GM19043 (cell line): ENCODE measurements around the gene HCFC1.

Experiments
- ATAC-seq: cut with Tn5 transposase; IDR thresholded peaks from one replicate; pipeline ENCODE4 v1.9.1; 2021; ENCODE audit warnings: low read depth; ENCODE audit not compliant: unreplicated experiment

Gene HCFC1

DNA sequence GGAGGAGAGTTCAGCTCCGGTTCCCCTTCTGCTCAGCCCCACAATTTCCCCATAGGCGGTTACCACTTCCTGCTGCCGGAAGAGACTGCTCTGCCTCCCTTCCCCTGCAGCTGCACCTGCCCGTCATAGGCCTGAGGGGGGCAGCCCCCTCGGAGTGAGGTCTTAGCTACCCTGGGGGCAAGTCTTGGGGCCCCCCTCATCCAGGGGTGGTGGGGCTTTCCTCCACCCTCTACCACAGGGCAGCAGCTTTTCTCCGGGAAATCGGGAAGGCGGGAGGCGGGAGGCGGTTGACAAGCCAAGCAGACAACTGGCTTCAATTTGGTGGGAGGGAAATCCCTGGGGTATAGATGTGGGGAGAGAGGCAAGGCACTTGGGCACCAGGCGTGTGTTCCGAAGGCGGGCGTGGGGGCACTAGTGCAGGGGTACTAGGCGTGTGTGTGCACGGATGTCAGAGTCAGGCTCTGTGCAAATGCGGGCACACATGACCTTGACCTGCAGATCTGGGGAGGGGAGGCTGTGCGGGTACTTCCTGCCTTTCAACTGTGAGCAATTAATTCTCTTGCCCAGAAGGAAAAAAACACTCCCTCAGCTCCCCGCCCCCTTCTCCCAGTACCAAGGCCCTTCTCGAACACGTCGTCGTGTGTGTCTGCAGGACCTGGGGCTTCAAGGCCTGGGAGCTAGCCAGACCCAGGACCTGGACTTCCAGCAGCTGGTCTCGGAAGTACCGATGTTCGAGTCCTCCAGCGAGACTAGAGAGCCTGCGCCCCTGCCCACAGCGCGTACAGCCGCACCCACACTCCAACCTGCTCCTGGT lies 44.6 kb downstream of the HCFC1 start:
- ATAC-seq, result peak; percentile 32

DNA sequence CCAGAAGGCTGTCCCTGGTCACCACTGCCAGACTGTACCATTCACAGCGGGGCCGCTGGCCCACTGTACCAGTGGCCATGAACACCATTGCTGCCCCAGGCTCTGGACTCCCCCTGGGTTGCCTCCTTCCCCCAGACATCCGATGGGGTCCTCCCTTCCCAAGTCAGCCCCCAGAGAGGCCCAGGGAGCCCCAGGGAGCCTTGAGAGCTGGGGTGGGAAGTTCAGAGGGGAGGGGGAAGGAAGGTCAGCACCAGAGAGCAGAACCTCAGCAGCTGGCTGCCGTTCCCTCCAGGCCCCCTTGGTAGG lies 45.1 kb downstream of the HCFC1 start:
- ATAC-seq, result no peak

DNA sequence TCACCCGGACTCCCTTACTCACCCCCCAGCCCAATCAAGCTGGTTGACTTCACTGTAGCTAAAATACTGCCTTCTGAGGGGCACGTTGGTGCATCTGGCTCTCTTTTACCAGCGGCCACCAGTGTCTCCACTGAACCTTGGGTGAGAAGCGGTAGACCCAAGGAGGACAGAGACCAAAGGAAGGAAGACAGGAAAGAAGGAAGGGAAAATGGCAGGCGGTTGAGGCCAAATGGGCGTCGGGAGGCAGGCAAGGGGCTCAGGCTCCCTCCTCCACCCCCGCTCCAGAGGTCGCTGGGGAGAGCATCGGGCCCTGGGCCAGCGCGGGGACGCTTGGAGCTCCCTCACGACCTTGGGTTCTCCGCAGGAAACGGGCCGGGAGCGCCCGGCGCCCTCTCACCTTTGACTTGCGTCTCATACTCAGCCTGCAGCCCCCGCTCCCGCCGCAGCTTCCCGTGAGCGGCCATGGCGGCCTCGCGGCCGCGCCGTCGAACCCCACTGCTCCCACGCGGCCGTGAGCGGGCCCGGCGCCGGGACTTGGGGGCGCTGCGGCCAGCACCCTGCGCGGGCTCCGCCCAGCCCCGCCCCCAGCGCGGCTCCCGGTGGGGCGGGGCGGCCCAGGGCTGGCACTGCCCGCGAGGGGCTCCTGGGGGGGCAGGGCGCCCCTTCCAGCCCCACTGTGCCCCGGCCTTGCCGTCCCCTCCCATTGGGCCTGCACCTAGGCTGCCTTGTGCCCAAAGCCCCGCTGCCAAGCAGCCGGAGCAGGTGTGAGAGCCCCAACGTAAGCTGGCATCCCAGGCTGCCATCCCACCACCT lies 45.7 kb downstream of the HCFC1 start, which contains the start of gene ARHGAP4:
TSS of gene ARHGAP4 (minus strand) at position 526 of the 813 bp plus-strand sequence. CDS start at position 464, 62 bp downstream.
- no peak for ATAC-seq

DNA sequence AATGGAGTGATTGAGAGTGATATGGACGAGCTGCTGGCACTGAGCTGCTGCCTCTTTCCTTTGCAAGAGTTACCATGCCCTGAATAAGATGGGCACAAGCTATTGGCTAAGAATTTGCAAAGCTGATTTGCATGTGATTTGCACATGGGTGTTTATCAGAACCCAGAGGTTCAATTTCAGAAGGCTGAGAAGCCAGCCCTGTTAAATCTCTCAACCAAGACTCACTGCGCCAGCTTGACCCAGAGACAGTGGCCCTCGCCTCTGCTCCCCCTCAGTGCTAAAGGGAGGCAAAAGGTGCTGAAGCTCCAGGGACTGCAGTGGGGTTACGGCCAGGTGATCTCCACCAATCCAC lies 46.3 kb downstream of the HCFC1 start:
- no peak for ATAC-seq

DNA sequence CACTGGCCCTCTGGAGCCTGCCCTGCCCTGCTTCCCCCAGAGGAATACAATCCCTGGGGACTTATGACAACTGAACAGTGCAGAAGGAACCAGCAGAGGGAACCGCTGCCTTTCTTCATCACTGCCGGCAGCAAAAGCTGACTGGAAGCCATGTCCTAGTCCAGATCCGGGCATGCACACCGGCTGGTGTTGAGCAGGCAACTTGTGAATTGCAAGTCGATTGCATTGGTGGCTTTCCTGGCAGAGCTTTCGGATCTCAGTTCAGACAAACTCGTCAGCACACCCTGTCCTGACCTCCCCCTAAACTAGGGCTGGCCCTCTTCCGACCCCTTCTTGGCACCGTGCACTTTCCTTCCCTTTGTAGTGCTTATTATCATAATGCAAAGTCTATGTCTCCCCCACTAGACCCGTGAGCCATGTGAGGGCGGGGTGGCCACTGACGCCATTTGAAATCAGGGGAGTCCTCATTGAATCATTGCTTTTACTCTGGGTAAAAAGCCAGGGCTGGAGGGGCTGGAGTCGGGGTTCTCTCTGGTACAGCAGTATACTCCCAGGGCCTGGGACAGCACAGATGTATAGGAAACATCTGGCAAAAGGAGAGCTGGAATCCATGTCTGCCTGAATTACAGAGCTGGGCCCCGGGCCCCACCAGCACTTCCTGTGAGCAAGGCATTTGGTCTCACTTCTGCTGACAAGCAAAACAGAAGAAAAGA lies 47.3 kb downstream of the HCFC1 start:
- no peak for ATAC-seq

DNA sequence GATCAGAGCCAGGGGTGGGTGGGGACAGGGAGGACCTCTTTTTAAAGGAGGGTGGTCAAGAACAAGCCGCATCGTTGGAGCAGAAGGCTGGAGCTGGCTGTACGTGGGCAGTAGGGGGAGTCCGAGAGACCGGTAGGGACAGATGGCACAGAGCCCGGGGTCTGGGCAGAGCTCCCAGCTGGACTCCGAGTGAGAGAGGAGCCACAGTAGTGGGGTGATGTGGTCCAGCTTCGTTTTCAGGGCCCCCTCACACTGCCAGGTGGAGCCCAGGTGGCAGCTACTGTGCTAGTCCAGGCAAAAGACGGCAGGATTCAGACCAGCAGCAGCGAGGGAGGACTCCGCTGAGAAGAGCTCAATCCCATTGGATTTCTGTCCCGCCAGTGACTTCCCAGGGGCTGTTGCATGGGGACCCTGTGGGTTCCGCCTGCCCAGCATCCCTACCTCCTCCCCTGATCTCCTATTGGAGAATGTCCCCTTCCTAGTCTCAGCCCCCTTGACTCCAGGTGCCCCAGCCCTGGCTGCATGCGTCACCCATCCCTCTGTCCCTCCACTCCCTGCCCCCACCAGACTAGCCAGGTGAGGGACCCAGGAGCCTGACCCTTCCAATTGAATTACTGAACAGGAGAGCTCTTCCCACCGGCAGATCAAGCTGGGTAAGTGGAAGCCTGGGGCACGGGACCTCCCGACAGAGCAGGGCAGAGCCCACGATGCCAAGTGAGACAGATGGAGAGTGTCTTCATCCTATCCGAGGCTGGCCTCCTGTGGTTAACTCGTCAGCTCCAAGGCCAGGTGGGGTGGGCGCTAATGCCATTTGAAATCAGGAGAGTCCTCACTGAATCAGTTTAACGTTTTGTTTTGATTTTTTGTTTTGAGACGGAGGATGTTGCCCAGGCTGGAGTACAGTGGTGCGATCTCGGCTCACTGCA lies 48.4 kb downstream of the HCFC1 start:
- no peak for ATAC-seq

DNA sequence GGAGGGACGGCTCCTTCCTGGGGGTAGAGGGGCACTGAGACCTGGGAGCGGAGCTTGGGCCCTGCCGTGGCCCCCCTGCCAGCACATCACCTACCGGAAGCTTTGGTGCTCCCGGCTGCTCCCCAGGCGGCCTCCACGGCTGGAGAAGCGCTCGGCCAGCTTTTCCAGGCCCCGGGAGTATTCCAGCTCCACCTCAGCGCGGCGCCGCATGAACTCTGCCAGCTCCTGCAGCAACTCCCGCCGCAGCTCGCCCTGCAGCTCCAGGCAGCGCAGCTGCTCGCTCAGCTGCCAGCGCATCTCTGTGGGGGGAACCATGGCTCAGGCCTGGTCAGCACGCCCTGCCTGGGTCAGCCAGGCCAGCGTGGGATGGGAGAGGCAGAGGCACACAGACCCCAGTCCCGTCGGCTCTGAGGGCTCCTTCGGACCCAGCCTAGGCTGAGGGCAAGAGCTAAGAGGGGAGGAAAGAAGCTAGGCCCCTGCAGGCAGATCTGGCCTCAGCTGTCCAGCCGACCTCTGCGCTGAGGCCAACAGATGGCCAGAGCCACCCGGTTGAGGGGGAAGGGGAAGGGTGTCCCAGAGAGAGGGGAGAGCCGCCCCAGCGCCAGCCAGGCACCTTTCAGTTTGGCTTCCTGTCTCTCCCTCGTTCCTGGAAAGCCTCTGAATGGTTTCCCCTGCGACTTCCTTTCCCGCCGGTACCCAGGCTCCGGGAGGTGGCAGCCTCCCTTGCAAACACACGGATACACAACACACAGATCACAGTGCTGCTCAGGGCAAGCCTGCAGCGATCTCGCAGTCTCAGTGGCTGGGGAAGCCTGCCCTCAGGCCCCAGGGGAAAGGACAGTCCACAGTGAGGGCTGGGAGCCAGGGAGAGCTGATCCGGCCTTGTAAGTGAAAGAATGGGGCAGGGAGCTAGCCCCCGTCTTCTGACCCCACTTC lies 49.8 kb downstream of the HCFC1 start:
- ATAC-seq, result no peak

DNA sequence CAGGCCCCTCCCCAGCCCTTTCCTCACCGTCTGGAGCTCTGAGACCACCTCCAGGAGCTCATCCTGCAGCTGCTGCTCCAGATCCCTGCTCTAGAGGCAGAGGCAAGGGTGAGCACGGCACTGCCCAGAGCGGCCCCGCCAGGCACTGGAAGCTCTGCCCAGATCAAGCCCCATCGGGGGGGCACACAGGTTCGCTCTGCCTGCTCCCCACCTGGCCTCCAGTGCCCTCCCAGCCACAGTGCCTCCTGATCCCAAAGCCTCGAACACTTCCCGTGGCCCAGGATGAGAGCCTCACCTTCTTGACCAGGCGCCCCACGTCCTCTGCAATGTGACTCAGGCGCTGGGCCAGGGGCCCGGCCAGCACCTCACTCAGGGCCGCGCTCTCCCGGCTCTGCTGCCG lies 50.5 kb downstream of the HCFC1 start:
- ATAC-seq, result no peak

DNA sequence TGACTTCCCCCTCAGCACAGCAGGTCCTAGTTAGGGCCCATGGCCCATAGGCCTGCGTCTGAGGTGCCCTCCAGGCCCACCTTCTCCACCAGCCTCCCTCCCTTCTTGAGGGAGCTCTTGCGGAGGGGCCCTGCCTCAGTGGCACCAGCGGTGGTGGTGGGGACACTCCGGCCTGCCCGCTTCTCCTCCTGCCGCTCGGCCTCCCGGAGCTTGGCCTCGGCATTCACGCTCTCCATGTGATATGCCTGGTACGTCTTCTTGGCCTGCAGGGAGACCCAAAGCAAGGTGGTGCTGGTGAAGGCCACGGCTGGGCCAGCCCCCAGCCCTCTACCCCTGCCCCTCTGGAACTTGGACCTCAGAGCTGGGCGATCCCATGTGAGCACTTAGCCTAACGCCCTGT lies 51.1 kb downstream of the HCFC1 start:
- no peak for ATAC-seq

DNA sequence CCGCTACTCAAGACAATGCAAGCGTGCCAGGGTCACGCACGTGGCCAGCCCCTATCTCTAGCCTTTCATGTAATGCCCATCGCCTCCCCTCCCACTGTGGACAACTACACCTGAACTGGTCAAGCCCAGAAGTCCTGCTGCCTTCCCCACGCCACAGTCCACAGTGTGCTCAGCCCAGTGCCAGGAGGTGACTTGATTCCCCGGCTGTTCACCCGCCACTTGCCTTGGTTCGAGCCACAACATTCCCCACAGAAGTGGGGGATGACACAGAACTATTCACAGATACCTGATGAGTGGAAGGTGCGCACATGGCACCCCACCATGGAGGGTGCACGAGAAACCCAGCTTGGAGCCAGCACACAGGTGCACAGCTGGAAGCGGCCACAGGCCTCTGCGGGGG lies 52.3 kb downstream of the HCFC1 start:
- ATAC-seq, result no peak

DNA sequence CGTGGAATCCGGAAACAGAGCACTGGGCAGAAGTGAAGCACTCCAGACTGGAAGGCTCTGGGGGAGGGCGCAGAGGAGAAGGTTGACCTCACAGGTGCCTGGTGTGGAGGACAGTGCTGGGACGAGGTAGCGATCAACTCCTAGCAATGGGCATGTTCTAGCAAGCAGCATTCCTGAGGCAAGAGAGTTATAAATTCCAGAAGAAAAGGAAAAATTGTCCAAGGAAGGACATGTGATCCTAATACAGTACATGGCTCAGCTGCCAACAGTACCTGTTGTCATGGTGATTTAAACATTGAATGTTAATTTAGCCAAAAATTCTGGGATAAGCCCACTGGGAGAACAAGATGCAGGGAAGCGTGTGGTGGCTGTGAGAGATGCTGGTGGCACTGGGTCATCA lies 53.7 kb downstream of the HCFC1 start:
- ATAC-seq, result no peak

DNA sequence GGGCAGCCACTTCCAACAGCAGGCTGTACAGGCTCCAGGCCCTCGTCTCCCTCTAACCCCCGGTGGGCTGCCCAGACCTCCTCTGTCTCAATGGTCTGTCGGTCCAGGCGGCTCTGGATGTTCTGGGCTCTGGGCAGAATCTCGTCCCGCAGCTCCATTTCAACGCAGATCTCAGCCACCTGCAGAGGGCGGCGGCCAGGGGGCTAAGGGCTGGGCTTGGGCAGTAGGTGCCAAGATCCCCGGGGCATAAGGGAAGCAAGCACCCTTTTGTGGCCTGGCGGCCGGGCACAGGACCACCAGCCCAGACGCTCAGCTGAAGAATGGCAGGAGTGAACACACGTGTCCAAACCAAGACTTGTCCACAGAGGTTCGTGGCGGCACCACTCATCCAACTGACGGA lies 57.9 kb downstream of the HCFC1 start:
- ATAC-seq, result no peak

DNA sequence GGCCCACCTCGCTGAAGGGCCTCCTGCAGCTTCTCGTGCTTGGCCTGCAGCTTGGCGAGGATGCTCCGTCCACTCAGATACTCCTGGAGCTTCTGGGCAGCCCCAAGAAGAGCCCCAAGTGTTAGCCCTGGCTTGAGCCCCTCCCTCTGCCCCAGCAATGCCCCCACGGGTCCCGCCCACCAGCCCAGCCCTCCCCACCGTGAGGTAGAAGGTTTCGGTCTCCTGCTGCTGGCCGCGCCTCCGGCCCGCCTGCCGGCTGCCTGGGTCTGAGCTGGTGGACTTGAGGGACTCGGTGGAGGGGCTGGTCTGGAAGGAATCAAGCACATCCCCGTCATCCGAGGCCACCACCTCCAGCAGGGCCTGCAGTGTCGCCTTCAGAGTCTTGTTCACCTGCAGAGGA lies 58.4 kb downstream of the HCFC1 start:
- no peak for ATAC-seq

DNA sequence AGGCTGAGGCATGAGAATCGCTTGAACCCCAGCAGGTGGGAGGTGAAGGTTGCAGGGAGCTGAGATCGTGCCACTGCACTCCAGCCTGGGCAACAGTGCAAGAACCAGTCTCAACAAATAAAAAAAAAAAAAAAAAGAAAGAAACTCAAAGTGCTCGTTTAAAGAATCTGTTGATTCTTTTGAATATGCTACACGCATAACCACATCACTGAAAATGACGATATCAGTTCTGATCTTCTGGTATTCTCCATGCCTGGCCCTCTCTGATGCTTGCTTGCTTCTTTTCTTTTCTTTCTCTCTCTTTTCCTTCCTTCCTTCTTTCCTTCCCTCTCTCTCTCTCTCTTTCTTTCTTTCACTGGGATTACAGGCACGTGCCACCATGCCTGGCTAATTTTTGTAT lies 59.8 kb downstream of the HCFC1 start:
- no peak for ATAC-seq

DNA sequence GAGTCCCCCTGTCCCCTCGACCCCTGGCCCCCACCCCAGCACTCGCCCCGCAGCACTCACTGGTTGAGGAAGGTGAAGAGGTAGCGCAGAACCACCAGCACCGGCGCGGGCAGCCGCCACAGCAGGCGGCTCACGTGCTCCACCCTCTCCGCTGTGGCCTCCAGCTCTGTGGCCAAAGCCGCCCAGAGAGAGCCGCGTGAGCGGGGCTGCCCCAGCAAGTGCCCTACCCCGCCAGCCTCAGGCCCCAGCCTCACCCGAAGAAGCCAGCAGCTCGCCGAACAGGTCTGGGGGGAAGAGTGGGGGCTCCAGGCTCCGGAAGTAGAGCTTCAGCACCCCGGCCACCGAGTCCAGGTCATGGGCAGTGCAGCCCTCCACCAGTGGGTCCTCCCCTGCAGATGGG lies 61.2 kb downstream of the HCFC1 start:
- ATAC-seq, result no peak

DNA sequence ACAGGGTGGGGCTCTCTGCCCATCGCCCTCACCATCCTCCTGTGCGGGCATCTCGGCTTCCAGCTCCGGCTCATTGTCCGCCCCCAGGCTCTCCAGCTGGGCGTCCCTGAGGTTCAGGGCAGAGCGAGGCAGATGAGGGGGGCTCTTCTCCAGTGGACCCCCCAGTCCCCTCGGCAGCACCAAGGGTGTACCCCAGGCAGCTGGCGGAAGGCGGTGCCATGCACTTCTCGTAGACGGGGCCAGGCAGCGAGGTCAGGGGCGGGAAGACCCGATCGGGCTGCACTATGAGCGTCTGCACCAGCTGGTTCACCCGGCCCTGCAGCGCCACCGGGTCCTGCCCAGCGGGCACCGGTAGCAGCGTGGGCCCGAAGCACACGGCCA lies 61.6 kb downstream of the HCFC1 start:
- ATAC-seq, result no peak

DNA sequence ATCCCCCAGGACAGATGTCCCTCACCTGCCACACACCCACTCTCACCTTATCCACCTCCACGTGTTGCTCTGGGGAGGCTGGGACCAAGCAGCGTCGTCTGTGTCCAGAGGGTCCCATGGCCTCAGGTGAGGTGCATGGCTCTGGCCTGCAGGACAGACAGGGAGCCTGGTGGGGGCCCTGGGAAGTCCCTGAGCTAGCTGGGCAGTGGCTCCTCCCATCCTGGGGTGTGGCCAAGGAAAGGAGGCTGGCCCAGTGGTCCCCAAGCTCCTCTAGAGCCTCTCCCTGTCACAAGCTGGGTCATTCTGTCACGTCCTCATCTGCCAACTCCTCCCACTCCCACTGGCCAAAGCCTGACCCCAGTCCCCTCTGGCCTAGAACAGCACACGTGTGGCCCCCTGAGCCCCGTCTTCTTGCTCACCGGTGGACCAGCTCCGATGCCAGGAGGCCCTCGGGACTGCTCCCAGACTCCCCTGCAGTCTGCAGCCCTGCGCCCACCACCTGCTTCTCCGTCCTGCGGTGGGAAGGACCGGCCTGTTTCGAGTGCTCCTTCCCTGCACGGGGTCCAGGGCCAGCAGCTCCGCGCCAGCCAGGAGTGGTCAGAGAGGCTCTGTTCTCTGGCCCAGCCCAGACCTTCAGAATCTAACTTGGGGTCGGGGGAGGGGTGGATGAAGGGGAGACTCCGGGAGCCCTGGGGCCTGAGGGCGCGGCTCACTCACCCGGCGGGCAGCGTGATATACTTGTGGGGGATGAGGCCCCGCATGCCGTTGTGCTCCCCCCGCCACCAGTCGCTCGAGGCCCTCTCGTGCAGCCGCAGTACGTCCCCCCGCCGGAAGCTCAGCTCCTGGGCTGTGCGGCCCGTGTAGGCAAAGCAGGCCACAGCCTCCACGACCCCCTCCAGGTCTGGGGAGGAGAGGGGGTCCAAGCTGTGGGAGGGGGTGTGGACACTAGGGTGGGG lies 62.3 kb downstream of the HCFC1 start:
- ATAC-seq, result no peak

DNA sequence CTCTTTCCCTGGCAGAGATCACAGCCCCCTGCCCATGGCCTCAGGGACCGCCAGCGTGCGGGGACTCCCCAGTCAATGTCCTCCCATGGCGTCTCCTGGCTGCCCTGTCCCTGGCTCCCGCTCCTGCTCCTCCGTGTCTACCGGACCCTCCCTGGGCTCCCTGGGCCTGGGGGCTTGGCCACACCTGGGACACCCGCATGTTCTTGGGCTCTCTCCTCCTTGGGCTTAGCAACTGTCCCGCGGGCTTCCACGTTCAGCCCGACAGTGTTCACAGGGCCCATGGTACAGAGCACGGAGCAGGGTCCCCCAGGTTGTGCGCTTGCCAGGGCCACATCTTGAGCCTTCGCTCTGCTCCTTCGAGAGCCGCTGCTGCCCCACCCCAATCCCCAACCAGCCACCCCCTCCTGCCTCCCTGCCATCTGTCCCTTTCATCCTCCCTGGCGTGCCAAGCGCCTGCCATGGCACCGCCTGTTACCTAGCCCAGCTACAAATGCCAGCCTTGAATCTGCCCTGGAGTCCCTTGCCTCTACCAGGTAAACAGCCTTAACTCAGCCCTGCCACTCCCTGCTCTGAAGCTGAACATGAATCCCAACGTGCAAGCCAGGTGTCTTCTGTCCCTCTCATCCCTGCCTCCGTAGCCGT lies 63.3 kb downstream of the HCFC1 start:
- ATAC-seq, result no peak
